Neural progenitor cell (in vitro differentiated cells): Measurements from ENCODE around the gene DOK3. TPM values are rescaled to one million over a fixed set of nuclear protein-coding genes. Genes with fewer than 3 reads are reported as not detected.
"Not testable (repeated sequence)": the region's sequence is repeated elsewhere in the genome, so short reads cannot be mapped to it uniquely, and the experiment has no call there.

Experiments used
- DNase-seq: peaks from one replicate; pipeline ENCODE4 v3.0.0-alpha.2; 2016; ENCODE audit warnings: low spot score
- H2AFZ ChIP-seq: fragments of 200-600 bp; sonication (generic); replicated peaks from 2 replicates; pipeline ENCODE4 v1.6.1; 2016; ENCODE audit warnings: antibody characterized with exemption
- H3F3A ChIP-seq: fragments of 200-600 bp; sonication (generic); 2 replicates; pipeline ENCODE4 v1.6.1; 2016; ENCODE audit warnings: antibody characterized with exemption, low read depth
- H3K27ac ChIP-seq: fragments of 200-600 bp; sonication (generic); 2 replicates; pipeline ENCODE4 v1.5.1; 2016; ENCODE audit warnings: mild to moderate bottlenecking
- H3K27me3 ChIP-seq: fragments of 200-600 bp; sonication (generic); 2 replicates; pipeline ENCODE4 v1.6.1; 2016; ENCODE audit warnings: mild to moderate bottlenecking, moderate library complexity
- H3K36me3 ChIP-seq: fragments of 200-600 bp; sonication (generic); 2 replicates; pipeline ENCODE4 v1.5.1; 2016
- H3K4me1 ChIP-seq: fragments of 200-600 bp; sonication (generic); 2 replicates; pipeline ENCODE4 v1.6.1; 2016; ENCODE audit warnings: mixed run types
- H3K4me2 ChIP-seq: fragments of 200-600 bp; sonication (generic); 2 replicates; pipeline ENCODE4 v1.6.1; 2016
- H3K4me3 ChIP-seq: fragments of 200-600 bp; sonication (generic); 2 replicates; pipeline ENCODE4 v1.5.1; 2016
- H3K79me2 ChIP-seq: fragments of 200-600 bp; sonication (generic); 2 replicates; pipeline ENCODE4 v1.6.1; 2016; ENCODE audit warnings: low read depth
- H3K9ac ChIP-seq: fragments of 200-600 bp; sonication (generic); 2 replicates; pipeline ENCODE4 v1.6.1; 2016
- H3K9me3 ChIP-seq: fragments of 200-600 bp; sonication (generic); 2 replicates; pipeline ENCODE4 v1.5.1; 2016; ENCODE audit warnings: low read depth
- H4K20me1 ChIP-seq: fragments of 200-600 bp; sonication (generic); 2 replicates; pipeline ENCODE4 v1.6.1; 2016; ENCODE audit warnings: low read depth
- H3K27ac Mint-ChIP-seq: 3 replicates; pipeline ENCODE4 v1.8.0; 2021; ENCODE audit warnings: mixed read lengths
- H3K27me3 Mint-ChIP-seq: 2 replicates; pipeline ENCODE4 v1.8.0; 2022; ENCODE audit warnings: low read depth, mild to moderate bottlenecking, inconsistent platforms, moderate library complexity, mixed read lengths; ENCODE audit not compliant: insufficient read depth
- H3K36me3 Mint-ChIP-seq: 3 replicates; pipeline ENCODE4 v1.8.0; 2021; ENCODE audit warnings: mixed read lengths
- H3K4me1 Mint-ChIP-seq: 3 replicates; pipeline ENCODE4 v1.8.0; 2021; ENCODE audit warnings: mixed read lengths
- H3K4me3 Mint-ChIP-seq: 3 replicates; pipeline ENCODE4 v1.8.0; 2021; ENCODE audit warnings: mild to moderate bottlenecking, moderate library complexity, mixed read lengths
- H3K9me3 Mint-ChIP-seq: 3 replicates; pipeline ENCODE4 v1.8.0; 2020; ENCODE audit warnings: mixed read lengths
- EZH2 ChIP-seq: fragments of 200-600 bp; sonication (generic); IDR thresholded peaks from 2 replicates; pipeline ENCODE4 v1.6.1; 2017; ENCODE audit warnings: antibody characterized with exemption, mild to moderate bottlenecking, moderate library complexity
- EZH2phosphoT487 ChIP-seq: fragments of 200-600 bp; sonication (generic); IDR thresholded peaks from 2 replicates; pipeline ENCODE4 v1.6.1; 2017; ENCODE audit warnings: antibody characterized with exemption
- total RNA-seq: library from RNA; depleted of rRNA; stranded (reverse); fragments of >200 nt; gene quantifications from 2 replicates; pipeline ENCODE4 v1.2.3, GENCODE V29; 2015; ENCODE audit warnings: low replicate concordance
- TF ChIP-seq, protein P1 (sequence below): fragments of 200-600 bp; sonication (generic); IDR thresholded peaks from 2 replicates; pipeline ENCODE4 v1.5.1; 2017; ENCODE audit warnings: antibody characterized with exemption, mild to moderate bottlenecking

Gene DOK3
- total RNA-seq, 1 donor from 2014 or later = 0.54 TPM

- H3K4me1 Mint-ChIP-seq = peaks cover 22% of the 10 kb centered on the region
- DNase-seq = no peak
- peaks cover 31% of the 10 kb centered on the region for H3K36me3 Mint-ChIP-seq
- no peaks in the 10 kb centered on the region for H3K79me2 ChIP-seq
- no peak overlapping the region for H3K27ac Mint-ChIP-seq
- H3K27me3 ChIP-seq = no peaks in the 10 kb centered on the region
- no peak overlapping the region for H2AFZ ChIP-seq
- H3K27me3 Mint-ChIP-seq = peaks cover 4% of the 10 kb centered on the region
- H3K4me1 ChIP-seq = peaks cover 4% of the 10 kb centered on the region
- no peaks in the 10 kb centered on the region for H3K9me3 ChIP-seq
- H3K36me3 ChIP-seq = peaks cover 5% of the 10 kb centered on the region
- TF ChIP-seq EZH2phosphoT487 = no peak
- TF ChIP-seq, protein P1, sequence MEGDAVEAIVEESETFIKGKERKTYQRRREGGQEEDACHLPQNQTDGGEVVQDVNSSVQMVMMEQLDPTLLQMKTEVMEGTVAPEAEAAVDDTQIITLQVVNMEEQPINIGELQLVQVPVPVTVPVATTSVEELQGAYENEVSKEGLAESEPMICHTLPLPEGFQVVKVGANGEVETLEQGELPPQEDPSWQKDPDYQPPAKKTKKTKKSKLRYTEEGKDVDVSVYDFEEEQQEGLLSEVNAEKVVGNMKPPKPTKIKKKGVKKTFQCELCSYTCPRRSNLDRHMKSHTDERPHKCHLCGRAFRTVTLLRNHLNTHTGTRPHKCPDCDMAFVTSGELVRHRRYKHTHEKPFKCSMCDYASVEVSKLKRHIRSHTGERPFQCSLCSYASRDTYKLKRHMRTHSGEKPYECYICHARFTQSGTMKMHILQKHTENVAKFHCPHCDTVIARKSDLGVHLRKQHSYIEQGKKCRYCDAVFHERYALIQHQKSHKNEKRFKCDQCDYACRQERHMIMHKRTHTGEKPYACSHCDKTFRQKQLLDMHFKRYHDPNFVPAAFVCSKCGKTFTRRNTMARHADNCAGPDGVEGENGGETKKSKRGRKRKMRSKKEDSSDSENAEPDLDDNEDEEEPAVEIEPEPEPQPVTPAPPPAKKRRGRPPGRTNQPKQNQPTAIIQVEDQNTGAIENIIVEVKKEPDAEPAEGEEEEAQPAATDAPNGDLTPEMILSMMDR = no peak
- no peak for TF ChIP-seq EZH2
- no peak overlapping the region for H3K4me3 ChIP-seq
- H3K4me3 Mint-ChIP-seq = no peak overlapping the region
- no peak overlapping the region for H3K27ac ChIP-seq
- H3K9ac ChIP-seq = no peak overlapping the region
- H4K20me1 ChIP-seq = peaks cover 41% of the 10 kb centered on the region
- no peaks in the 10 kb centered on the region for H3K9me3 Mint-ChIP-seq
- no peak overlapping the region for H3K4me2 ChIP-seq
- peaks cover 11% of the 10 kb centered on the region for H3F3A ChIP-seq
Measured at GRCh38 chr5:177486256-177486655, 23.4 kb downstream of the DOK3 start.

DNA sequence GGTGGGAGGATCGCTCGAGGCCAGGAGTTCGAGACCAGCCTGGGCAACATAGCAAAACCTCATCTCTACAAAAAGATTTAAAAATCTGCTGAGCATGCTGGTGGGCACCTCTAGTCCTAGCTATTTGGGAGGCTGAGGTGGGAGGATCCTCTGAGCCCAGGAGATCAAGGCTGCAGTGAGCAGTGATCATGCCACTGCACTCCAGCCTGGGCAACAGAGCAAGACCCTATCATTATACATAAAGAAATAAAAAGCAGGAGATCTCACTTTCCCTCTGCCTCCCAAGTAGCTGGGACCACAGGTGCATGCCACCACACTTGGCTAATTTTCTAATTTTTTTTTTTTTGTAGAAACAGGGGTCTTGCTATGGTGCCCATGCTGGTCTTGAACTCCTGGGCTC lies 23.9 kb downstream of the DOK3 start:
- not testable (repeated sequence) for H3K27me3 Mint-ChIP-seq, H3K79me2 ChIP-seq, H3F3A ChIP-seq, H3K9me3 Mint-ChIP-seq, H3K27me3 ChIP-seq, H3K4me1 ChIP-seq, H2AFZ ChIP-seq, H3K9ac ChIP-seq, H3K9me3 ChIP-seq, H3K27ac ChIP-seq, H3K36me3 ChIP-seq, H3K4me2 ChIP-seq, DNase-seq, H3K4me3 ChIP-seq, H3K4me3 Mint-ChIP-seq
- peaks cover 30% of the 10 kb centered on the region for H3K36me3 Mint-ChIP-seq
- H3K27ac Mint-ChIP-seq = peak overlapping the region; percentile 63
- H4K20me1 ChIP-seq = peaks cover 36% of the 10 kb centered on the region
- peaks cover 19% of the 10 kb centered on the region for H3K4me1 Mint-ChIP-seq

DNA sequence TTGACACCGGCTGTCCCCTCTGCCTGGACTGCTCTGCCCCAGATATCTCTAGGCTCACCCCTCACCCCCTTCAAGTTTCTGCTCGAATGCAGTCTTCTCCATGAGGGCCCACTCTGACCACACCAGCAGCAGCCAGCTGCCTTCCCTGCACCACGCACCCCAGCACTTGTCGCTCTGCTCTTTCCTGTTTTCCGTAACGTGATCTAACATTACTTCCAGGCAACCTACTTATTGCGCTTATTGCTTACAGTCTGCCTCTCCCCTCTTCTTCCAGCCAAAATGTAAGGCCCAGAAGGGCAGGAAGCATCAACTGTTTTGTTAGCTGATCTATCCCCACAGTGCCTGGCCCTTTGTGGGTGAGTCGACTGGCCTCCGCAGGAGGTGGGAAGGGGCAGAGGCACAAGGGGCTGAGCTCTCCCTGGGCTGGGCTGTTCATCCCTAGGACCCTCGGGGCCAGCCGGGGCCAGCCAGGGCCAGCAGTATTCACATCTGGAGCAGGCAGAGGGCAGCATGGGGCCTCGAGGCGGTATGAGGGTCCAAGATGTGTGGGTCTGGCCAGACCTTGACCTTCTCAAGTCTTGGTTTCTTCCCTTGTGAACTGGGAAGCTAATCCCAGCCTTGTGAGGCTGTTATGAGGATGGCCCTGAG lies 24.6 kb downstream of the DOK3 start:
- no peak overlapping the region for H2AFZ ChIP-seq
- H3K27ac ChIP-seq = no peak overlapping the region
- peaks cover 17% of the 10 kb centered on the region for H3K4me1 Mint-ChIP-seq
- peaks cover 33% of the 10 kb centered on the region for H4K20me1 ChIP-seq
- H3K36me3 ChIP-seq = peaks cover 5% of the 10 kb centered on the region
- no peaks in the 10 kb centered on the region for H3K9me3 Mint-ChIP-seq
- no peak overlapping the region for H3K9ac ChIP-seq
- peak overlapping the region; percentile 63 for H3K27ac Mint-ChIP-seq
- TF ChIP-seq, protein P1 = no peak
- TF ChIP-seq EZH2 (no peak), EZH2phosphoT487 (no peak)
- peaks cover 6% of the 10 kb centered on the region for H3K27me3 Mint-ChIP-seq
- no peaks in the 10 kb centered on the region for H3K9me3 ChIP-seq
- no peak overlapping the region for H3K4me3 ChIP-seq
- H3F3A ChIP-seq = peaks cover 13% of the 10 kb centered on the region
- H3K79me2 ChIP-seq = no peaks in the 10 kb centered on the region
- peaks cover 28% of the 10 kb centered on the region for H3K36me3 Mint-ChIP-seq
- H3K4me3 Mint-ChIP-seq = no peak overlapping the region
- H3K4me1 ChIP-seq = no peaks in the 10 kb centered on the region
- no peaks in the 10 kb centered on the region for H3K27me3 ChIP-seq
- H3K4me2 ChIP-seq = no peak overlapping the region
- DNase-seq = no peak
